HCT116 (cell line): ENCODE data around the gene GP1BA. TPM values are rescaled to one million over a fixed set of nuclear protein-coding genes. Genes with fewer than 3 reads are reported as not detected.
A peak's percentile ranks its signal among the peaks of the same experiment; 100 is the strongest.

Experiments used
- ATAC-seq: fragments of 200-7000 bp; cut with Tn5 transposase; 2 replicates; pipeline ENCODE4 v1.9.1; 2020; ENCODE audit warnings: mild to moderate bottlenecking, moderate library complexity
- BruUV-seq: library from RNA; stranded (reverse); fragments of 400-500 nt; replicated peaks from 2 replicates; lab custom pipeline; 2021; lab: Mats Ljungman, UMichigan
- CTCF ChIA-PET: fragments of 300-600 bp; sonication (Branson Sonifier 250); formaldehyde crosslinking; loops from one replicate; lab custom pipeline; 2021; ENCODE audit warnings: antibody characterized with exemption; lab: Charles Lee
- POLR2A ChIA-PET: fragments of 300-600, 350-600 bp; sonication (Branson Sonifier 250); formaldehyde crosslinking; loops from one replicate; lab custom pipeline; 2021; ENCODE audit warnings: antibody characterized with exemption; lab: Charles Lee
- RAD21 ChIA-PET, 2 experiments: fragments of 300-600 bp; sonication (Branson Sonifier 250); formaldehyde crosslinking; loops; one replicate each; lab custom pipeline; 2023; ENCODE audit warnings: low total read pairs in 2 of 2; ENCODE audit not compliant: uncharacterized antibody in 2 of 2, unreplicated experiment in 2 of 2, low non-redundant PET in 1 of 2; lab: Charles Lee
- DNase-seq: peaks from one replicate; pipeline ENCODE4 v3.0.0-alpha.2; 2010; ENCODE audit warnings: low read depth, low spot score
- H2AFZ ChIP-seq: fragments of 200-600 bp; shearing (Covaris generic), sonication (generic); 2 replicates; pipeline ENCODE4 v1.6.1; 2017; ENCODE audit warnings: low read depth, mixed run types, mixed read lengths, antibody characterized with exemption, low read length; ENCODE audit not compliant: poor library complexity, severe bottlenecking
- H3K27ac ChIP-seq: 2 replicates; pipeline ENCODE4 v1.5.1; 2012; ENCODE audit warnings: low read depth, low read length
- H3K27me3 ChIP-seq: fragments of 200-600 bp; sonication (generic); 2 replicates; pipeline ENCODE4 v1.6.1; 2016; ENCODE audit warnings: mixed run types, low read length, mixed read lengths; ENCODE audit not compliant: insufficient read depth
- H3K36me3 ChIP-seq, 2 experiments: fragments of 200-500 bp in 1 of 2; fragments of 200-600 bp in 1 of 2; sonication (Bioruptor generic) in 1 of 2; sonication (generic) in 1 of 2; 2 replicates each; pipeline versions ENCODE4 v1.5.1 to v1.6.1; 2014 to 2016; ENCODE audit warnings: low read length in 2 of 2, inconsistent platforms in 1 of 2, mixed read lengths in 1 of 2, mixed run types in 1 of 2; ENCODE audit not compliant: insufficient read depth in 2 of 2, control insufficient read depth in 1 of 2
- H3K4me1 ChIP-seq, 2 experiments: fragments of 200-600 bp in 1 of 2; sonication (generic) in 1 of 2; 2 replicates each; pipeline versions ENCODE4 v1.5.1 to v1.6.1; 2012 to 2017; ENCODE audit warnings: low read length in 2 of 2, inconsistent platforms in 1 of 2, mild to moderate bottlenecking in 1 of 2, mixed read lengths in 1 of 2, mixed run types in 1 of 2, moderate library complexity in 1 of 2; ENCODE audit not compliant: insufficient read depth in 2 of 2, control insufficient read depth in 1 of 2
- H3K4me2 ChIP-seq: fragments of 200-600 bp; sonication (generic); 2 replicates; pipeline ENCODE4 v1.6.1; 2017; ENCODE audit warnings: mixed run types, low read length, mixed read lengths
- H3K4me3 ChIP-seq, 2 experiments: fragments of 200-600 bp in 1 of 2; sonication (generic) in 1 of 2; replicated peaks in 1 of 2; 2 replicates each; pipeline ENCODE4 v1.5.1; 2011 to 2016; ENCODE audit warnings: low read length in 2 of 2, control low read depth in 1 of 2, low read depth in 1 of 2, mild to moderate bottlenecking in 1 of 2, mixed read lengths in 1 of 2, mixed run types in 1 of 2
- H3K79me2 ChIP-seq: fragments of 200-600 bp; sonication (generic); 2 replicates; pipeline ENCODE4 v1.6.1; 2017; ENCODE audit warnings: mild to moderate bottlenecking, mixed run types, low read length, moderate library complexity, mixed read lengths; ENCODE audit not compliant: insufficient read depth
- H3K9ac ChIP-seq: fragments of 200-600 bp; sonication (generic); 2 replicates; pipeline ENCODE4 v1.6.1; 2016; ENCODE audit warnings: low read length, mixed read lengths
- H3K9me2 ChIP-seq: fragments of 200-600 bp; sonication (generic), shearing (Covaris generic); 2 replicates; pipeline ENCODE4 v1.6.1; 2017; ENCODE audit warnings: mixed run types, mild to moderate bottlenecking, moderate library complexity; ENCODE audit not compliant: insufficient read depth
- H3K9me3 ChIP-seq, 2 experiments: fragments of 200-500 bp in 1 of 2; fragments of 200-600 bp in 1 of 2; sonication (Bioruptor generic) in 1 of 2; sonication (generic) in 1 of 2; 2 replicates each; pipeline ENCODE4 v1.6.1; 2014 to 2017; ENCODE audit warnings: low read length in 2 of 2, mixed read lengths in 2 of 2, inconsistent platforms in 1 of 2, low read depth in 1 of 2, mild to moderate bottlenecking in 1 of 2, mixed run types in 1 of 2, moderate library complexity in 1 of 2; ENCODE audit not compliant: control insufficient read depth in 1 of 2, insufficient read depth in 1 of 2
- H4K20me1 ChIP-seq: fragments of 200-600 bp; sonication (generic), shearing (Covaris generic); 2 replicates; pipeline ENCODE4 v1.6.1; 2017; ENCODE audit warnings: mixed run types, mild to moderate bottlenecking, moderate library complexity; ENCODE audit not compliant: insufficient read depth
- POLR2A ChIP-seq: IDR thresholded peaks from 2 replicates; pipeline ENCODE4 v1.7.0; 2011; ENCODE audit warnings: borderline replicate concordance; ENCODE audit not compliant: insufficient read depth, insufficient read length; ENCODE audit errors: extremely low read depth
- POLR2AphosphoS5 ChIP-seq: IDR thresholded peaks from 2 replicates; pipeline ENCODE4 v1.6.1; 2011; ENCODE audit warnings: mild to moderate bottlenecking, low read depth, low read length, moderate library complexity
- SIN3A ChIP-seq: IDR thresholded peaks from 2 replicates; pipeline ENCODE4 v1.6.1; 2012; ENCODE audit warnings: low read depth
- SP1 ChIP-seq: IDR thresholded peaks from 2 replicates; pipeline ENCODE4 v1.6.1; 2012; ENCODE audit warnings: low read depth
- YY1 ChIP-seq: IDR thresholded peaks from 2 replicates; pipeline ENCODE4 v1.6.1; 2011; ENCODE audit warnings: low read length, low read depth, moderate library complexity, mild to moderate bottlenecking; ENCODE audit not compliant: insufficient replicate concordance; ENCODE audit errors: extremely low read depth
- ZFX ChIP-seq: fragments of 450-650 bp; IDR thresholded peaks from 2 replicates; pipeline ENCODE4 v1.6.1; 2017
- intact Hi-C: fragments of 100-400 bp; cut with micrococcal nuclease; formaldehyde crosslinking; loops from 2 replicates; pipeline ENCODE4 v1.10.0; 2022
- total RNA-seq: library from RNA; stranded (reverse); gene quantifications from one replicate; pipeline ENCODE4 v1.2.1, GENCODE V29; 2021; ENCODE audit not compliant: unreplicated experiment
- TF ChIP-seq, protein P1 (sequence below): IDR thresholded peaks from 2 replicates; pipeline ENCODE4 v1.6.1; 2012
- TF ChIP-seq, protein P2 (sequence below): IDR thresholded peaks from 2 replicates; pipeline ENCODE4 v1.6.1; 2011; ENCODE audit warnings: mild to moderate bottlenecking, low read length, moderate library complexity; ENCODE audit not compliant: insufficient replicate concordance; ENCODE audit errors: extremely low read depth

The GP1BA gene
- total RNA-seq, 1 experiment from 2014 or later = not detected

DNA sequence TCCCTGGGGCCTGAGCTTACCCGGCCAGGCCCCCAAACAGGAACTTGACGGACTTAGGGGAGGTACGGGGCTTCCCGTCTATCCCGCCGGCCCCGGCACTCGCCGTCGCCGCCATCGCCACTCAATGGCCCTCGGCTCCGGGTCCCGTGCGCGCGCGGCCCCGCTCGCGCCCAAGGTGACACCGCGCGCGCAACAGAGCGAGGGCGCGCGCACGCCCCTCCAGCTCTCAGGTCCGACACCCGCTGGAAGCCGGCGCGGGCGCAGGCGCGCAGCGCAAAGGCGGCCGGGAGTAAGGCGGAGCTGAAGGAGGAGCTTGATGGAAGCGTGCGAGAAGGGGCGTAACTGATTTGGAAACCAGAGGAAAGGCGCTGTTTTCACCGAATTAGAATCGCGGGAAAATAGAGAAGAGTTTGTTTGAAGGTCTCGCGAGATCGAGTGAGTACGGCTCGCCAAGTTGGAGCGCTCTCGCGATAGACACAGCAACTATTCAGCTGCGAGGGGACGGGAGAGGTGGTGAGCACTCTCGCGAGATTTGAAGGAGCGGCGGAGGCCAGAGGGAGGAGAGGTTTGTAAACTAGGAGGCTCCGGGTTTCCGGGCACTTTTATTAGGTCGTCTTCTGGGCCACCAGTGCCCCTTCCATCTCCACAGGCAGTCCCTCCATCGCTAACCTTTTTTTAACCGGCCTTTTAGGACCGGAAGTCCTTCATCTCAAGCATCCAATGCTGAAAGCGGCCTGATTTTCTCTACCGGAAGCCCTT lies 7.9 kb downstream of the GP1BA start, which contains the start of the genes RNF167 and SLC25A11:
Gene RNF167, plus strand, starts transcription at position 473 of the 759 bp plus-strand sequence. CDS start 642 bp downstream, outside the sequence.
Gene SLC25A11, minus strand, starts transcription at position 251 of the 759 bp plus-strand sequence. Its CDS starts 136 bp downstream, at position 115.
- intact Hi-C loops = loop anchor here (1.0 kb wide), 2 partner anchors 8 to 27 kb away; partner anchors contain the start of genes PFN1 and SPAG7
- peak; percentile 100 for DNase-seq

More for the DNA sequence above, 7.9 kb downstream of the GP1BA start, which contains the start of the genes RNF167 and SLC25A11:
- Histone ChIP-seq H3K9me3 (no peaks in the 10 kb centered on the region), H4K20me1 (no peaks in the 10 kb centered on the region; the same call in 1 of the 2 replicates), H3K4me2 (peak within 1 kb of the TSS; percentile 100), H3K79me2 (peaks cover 65% of the 10 kb centered on the region), H3K36me3 (peaks cover 5 to 28% of the 10 kb centered on the region in 2 experiments; a peak in 2 of 4 replicates), H2AFZ (no peak within 1 kb of the TSS), H3K9me2 (no peaks in the 10 kb centered on the region), H3K27ac (peak within 1 kb of the TSS; percentile 95), H3K4me1 (peaks cover 10 to 38% of the 10 kb centered on the region in 2 experiments), H3K4me3 (peak within 1 kb of the TSS; percentile 86 to 93), H3K9ac (peak within 1 kb of the TSS; percentile 96), H3K27me3 (no peaks in the 10 kb centered on the region)
- peak; percentile 85 for ATAC-seq
- POLR2A ChIA-PET = interaction anchor here (0.7 to 2.1 kb wide), 12 partner anchors 8 to 230 kb away, joined by 3 to 30 read pairs (median 4); partner anchors contain the start of genes ARRB2, CAMTA2, ENO3 and PFN1
- BruUV-seq = no TSS peak
- RAD21 ChIA-PET = interaction anchor here (1.5 to 2.1 kb wide), 3 partner anchors 27 to 31 kb away, joined by 6 to 11 read pairs (median 8); partner anchors contain the start of gene SPAG7 (in 2 of the 2)
- CTCF ChIA-PET = interaction anchor here (0.6 to 2.4 kb wide), 9 partner anchors 9 to 230 kb away, joined by 3 to 15 read pairs (median 3); partner anchors contain the start of genes ARRB2, CHRNE, PFN1 and SPAG7
- peak; percentile 60 for TF ChIP-seq SP1
- no peak for TF ChIP-seq ZFX
- TF ChIP-seq, protein P1, sequence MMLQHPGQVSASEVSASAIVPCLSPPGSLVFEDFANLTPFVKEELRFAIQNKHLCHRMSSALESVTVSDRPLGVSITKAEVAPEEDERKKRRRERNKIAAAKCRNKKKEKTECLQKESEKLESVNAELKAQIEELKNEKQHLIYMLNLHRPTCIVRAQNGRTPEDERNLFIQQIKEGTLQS = no peak
- TF ChIP-seq YY1 = peak; percentile 77
- TF ChIP-seq SIN3A = peak; percentile 83
- TF ChIP-seq POLR2AphosphoS5 = peak; percentile 84
- peak; percentile 91 for TF ChIP-seq POLR2A
- TF ChIP-seq, protein P2, sequence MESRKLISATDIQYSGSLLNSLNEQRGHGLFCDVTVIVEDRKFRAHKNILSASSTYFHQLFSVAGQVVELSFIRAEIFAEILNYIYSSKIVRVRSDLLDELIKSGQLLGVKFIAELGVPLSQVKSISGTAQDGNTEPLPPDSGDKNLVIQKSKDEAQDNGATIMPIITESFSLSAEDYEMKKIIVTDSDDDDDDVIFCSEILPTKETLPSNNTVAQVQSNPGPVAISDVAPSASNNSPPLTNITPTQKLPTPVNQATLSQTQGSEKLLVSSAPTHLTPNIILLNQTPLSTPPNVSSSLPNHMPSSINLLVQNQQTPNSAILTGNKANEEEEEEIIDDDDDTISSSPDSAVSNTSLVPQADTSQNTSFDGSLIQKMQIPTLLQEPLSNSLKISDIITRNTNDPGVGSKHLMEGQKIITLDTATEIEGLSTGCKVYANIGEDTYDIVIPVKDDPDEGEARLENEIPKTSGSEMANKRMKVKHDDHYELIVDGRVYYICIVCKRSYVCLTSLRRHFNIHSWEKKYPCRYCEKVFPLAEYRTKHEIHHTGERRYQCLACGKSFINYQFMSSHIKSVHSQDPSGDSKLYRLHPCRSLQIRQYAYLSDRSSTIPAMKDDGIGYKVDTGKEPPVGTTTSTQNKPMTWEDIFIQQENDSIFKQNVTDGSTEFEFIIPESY = peak; percentile 100
- TF ChIP-seq, all 23 proteins: peak for 6
